HL-60 (cell line): ENCODE results near the gene TRDMT1.

Source experiments
- DNase-seq, 2 experiments: peaks; one replicate each; pipeline ENCODE4 v3.0.0-alpha.2; 2010 to 2020; ENCODE audit warnings: low read depth in 1 of 2, low spot score in 1 of 2
- H3K27ac ChIP-seq: fragments of 250-450 bp; sonication (Bioruptor Pico); replicated peaks from 2 replicates; pipeline ENCODE4 v1.5.1; 2020; ENCODE audit warnings: mild to moderate bottlenecking, moderate library complexity
- H3K27me3 ChIP-seq: fragments of 250-450 bp; sonication (Bioruptor Pico); 2 replicates; pipeline ENCODE4 v1.5.1; 2021; ENCODE audit warnings: mild to moderate bottlenecking, moderate library complexity; ENCODE audit not compliant: insufficient read depth, poor library complexity, severe bottlenecking
- H3K4me3 ChIP-seq: replicated peaks from 2 replicates; pipeline ENCODE4 v1.5.1; 2011; ENCODE audit warnings: mild to moderate bottlenecking, control low read depth, low read length; ENCODE audit not compliant: insufficient read depth
- CTCF ChIP-seq: IDR thresholded peaks from one replicate; pipeline ENCODE4 v1.5.1; 2011; ENCODE audit warnings: low read length, control low read depth, inconsistent platforms; ENCODE audit not compliant: insufficient read depth
- GABPA ChIP-seq: IDR thresholded peaks from 2 replicates; pipeline ENCODE4 v1.6.1; 2012; ENCODE audit warnings: low read depth
- POLR2AphosphoS5 ChIP-seq: IDR thresholded peaks from 2 replicates; pipeline ENCODE4 v1.6.1; 2012; ENCODE audit warnings: low read depth
- SPI1 ChIP-seq: IDR thresholded peaks from 2 replicates; pipeline ENCODE4 v1.6.1; 2012; ENCODE audit warnings: low read depth, mild to moderate bottlenecking, borderline replicate concordance
- TF ChIP-seq, protein P1 (sequence below): IDR thresholded peaks from 2 replicates; pipeline ENCODE4 v1.6.1; 2012; ENCODE audit warnings: low read depth; ENCODE audit not compliant: insufficient replicate concordance

TRDMT1 gene

DNA sequence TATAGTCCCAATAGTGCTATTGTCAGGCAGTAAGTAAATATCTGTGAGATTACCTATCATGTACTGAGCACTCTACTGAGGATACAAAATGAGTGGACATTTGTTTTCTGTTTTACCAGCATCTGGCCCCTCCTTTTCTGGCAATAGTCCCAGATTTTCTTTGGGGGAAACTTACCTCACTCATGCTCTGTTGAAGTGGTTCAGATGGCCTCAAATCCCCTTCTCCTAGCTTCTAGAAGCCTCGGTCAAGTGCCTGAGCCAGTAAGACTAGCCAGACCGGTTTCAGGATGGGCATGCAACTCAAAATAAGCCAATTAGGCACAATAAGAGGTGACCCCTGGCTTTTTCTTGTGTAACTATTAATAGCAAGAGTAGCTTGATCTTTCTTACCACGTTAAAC lies 19.7 kb downstream of the TRDMT1 start:
- DNase-seq: no peak
- Histone ChIP-seq H3K27ac (no peak overlapping the region), H3K4me3 (no peak overlapping the region), H3K27me3 (no peaks in the 10 kb centered on the region)
- TF ChIP-seq, protein P1, sequence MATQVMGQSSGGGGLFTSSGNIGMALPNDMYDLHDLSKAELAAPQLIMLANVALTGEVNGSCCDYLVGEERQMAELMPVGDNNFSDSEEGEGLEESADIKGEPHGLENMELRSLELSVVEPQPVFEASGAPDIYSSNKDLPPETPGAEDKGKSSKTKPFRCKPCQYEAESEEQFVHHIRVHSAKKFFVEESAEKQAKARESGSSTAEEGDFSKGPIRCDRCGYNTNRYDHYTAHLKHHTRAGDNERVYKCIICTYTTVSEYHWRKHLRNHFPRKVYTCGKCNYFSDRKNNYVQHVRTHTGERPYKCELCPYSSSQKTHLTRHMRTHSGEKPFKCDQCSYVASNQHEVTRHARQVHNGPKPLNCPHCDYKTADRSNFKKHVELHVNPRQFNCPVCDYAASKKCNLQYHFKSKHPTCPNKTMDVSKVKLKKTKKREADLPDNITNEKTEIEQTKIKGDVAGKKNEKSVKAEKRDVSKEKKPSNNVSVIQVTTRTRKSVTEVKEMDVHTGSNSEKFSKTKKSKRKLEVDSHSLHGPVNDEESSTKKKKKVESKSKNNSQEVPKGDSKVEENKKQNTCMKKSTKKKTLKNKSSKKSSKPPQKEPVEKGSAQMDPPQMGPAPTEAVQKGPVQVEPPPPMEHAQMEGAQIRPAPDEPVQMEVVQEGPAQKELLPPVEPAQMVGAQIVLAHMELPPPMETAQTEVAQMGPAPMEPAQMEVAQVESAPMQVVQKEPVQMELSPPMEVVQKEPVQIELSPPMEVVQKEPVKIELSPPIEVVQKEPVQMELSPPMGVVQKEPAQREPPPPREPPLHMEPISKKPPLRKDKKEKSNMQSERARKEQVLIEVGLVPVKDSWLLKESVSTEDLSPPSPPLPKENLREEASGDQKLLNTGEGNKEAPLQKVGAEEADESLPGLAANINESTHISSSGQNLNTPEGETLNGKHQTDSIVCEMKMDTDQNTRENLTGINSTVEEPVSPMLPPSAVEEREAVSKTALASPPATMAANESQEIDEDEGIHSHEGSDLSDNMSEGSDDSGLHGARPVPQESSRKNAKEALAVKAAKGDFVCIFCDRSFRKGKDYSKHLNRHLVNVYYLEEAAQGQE: no peak
- TF ChIP-seq GABPA: no peak
- TF ChIP-seq SPI1: no peak
- TF ChIP-seq POLR2AphosphoS5: no peak
- no peak for TF ChIP-seq CTCF

DNA sequence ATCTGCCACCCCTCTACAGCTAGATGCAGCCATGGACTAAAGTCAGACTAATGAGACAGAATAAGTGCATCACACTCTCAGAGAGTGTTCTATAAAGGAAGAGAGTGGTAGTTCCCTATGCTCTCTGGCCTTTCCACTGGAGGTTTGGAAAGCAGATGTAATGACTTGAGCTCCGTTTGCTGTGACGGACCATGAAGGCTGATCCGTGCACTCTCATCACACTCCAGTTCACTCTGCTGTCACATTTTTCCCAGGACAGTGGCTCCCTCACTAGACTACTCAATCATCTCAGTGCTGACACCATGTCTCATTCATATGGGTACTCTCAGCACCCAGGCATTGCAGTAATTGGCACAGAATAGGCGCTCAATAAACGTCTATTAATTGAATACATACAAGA lies 20.4 kb downstream of the TRDMT1 start:
- Histone ChIP-seq H3K4me3 (no peak overlapping the region), H3K27me3 (no peaks in the 10 kb centered on the region), H3K27ac (no peak overlapping the region)
- TF ChIP-seq POLR2AphosphoS5: no peak
- TF ChIP-seq CTCF: no peak
- no peak for DNase-seq

DNA sequence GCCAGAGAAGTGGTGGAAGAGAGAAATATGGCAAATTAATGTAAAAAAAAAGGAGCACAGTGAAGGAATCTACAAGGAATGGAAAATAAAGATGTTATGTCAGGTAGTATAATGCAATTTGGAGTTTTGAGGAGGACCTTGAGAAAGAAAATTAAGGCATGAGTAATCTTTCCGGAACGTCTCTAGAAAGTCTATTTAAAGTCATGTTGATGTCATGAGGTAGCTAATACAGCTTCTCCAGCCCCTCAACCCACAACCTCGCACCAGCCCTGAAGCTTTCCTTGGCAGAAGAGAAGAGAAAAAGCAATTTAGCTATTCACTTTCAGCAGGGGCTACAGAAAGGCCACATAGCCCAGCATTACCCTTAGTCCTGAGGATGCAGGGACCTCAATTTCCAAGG lies 22.5 kb downstream of the TRDMT1 start:
- H3K27ac ChIP-seq: no peak overlapping the region
- H3K27me3 ChIP-seq: no peaks in the 10 kb centered on the region
- no peak overlapping the region for H3K4me3 ChIP-seq
- TF ChIP-seq, protein P1: no peak
- TF ChIP-seq GABPA (no peak), POLR2AphosphoS5 (no peak), SPI1 (no peak), CTCF (no peak)
- no peak for DNase-seq

DNA sequence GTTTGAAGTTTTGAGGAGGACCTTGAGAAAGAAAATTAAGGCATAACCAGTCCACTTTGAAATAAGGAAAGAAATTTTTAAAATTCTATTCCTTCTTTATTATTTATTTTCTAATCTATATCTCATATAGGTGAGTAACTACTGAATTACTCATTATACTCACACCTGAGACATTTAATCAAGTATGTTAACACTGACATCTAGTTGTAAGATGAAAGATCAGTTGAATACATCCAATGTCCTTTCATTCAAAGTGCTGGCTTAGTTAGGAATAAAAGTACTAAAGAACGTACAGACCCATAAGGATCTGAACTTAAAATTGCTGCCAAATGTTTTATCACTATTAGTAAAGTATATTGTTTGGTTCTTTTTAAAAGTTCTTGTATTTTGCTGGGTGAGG lies 23.5 kb downstream of the TRDMT1 start:
- H3K4me3 ChIP-seq: no peak overlapping the region
- TF ChIP-seq, protein P1: no peak
- TF ChIP-seq POLR2AphosphoS5 (no peak), GABPA (no peak), SPI1 (no peak), CTCF (no peak)
- no peaks in the 10 kb centered on the region for H3K27me3 ChIP-seq
- no peak overlapping the region for H3K27ac ChIP-seq
- no peak for DNase-seq
